Measurements from ENCODE around the gene TRIP12.

The TRIP12 gene

DNA sequence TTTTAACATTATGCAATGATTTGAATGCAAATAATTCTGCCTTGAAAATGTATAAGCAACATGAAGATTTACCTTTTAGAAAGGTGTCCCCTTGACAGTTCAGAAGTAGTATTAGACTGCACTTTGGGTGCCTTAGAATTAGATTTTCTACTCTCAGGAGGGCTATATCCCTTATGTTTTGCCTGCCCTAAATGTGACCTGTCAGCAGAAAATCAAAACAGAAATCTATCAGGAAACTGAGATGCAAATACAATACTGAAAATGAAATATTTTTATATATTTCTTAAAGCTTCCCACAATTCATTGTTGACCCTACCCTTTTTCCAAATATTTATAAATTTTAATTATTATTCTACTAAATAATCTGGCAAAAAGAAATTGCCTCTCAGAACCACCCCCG lies 61.5 kb downstream of the TRIP12 start:
- Histone ChIP-seq H3K27me3 (ENCODE audit: insufficient read depth, poor library complexity, severe bottlenecking) (no peaks in the 10 kb centered on the region), H3K27ac (replicated peaks) (no peak overlapping the region), H3K4me3 (replicated peaks; ENCODE audit: insufficient read depth, low read length) (no peak overlapping the region)
- TF ChIP-seq SPI1 (IDR thresholded peaks at IDR 0.05; ENCODE audit: borderline replicate concordance, low read depth) (no peak), GABPA (IDR thresholded peaks at IDR 0.05; ENCODE audit: low read depth) (no peak), POLR2AphosphoS5 (IDR thresholded peaks at IDR 0.05; ENCODE audit: low read depth) (no peak)
- TF ChIP-seq, protein P1, sequence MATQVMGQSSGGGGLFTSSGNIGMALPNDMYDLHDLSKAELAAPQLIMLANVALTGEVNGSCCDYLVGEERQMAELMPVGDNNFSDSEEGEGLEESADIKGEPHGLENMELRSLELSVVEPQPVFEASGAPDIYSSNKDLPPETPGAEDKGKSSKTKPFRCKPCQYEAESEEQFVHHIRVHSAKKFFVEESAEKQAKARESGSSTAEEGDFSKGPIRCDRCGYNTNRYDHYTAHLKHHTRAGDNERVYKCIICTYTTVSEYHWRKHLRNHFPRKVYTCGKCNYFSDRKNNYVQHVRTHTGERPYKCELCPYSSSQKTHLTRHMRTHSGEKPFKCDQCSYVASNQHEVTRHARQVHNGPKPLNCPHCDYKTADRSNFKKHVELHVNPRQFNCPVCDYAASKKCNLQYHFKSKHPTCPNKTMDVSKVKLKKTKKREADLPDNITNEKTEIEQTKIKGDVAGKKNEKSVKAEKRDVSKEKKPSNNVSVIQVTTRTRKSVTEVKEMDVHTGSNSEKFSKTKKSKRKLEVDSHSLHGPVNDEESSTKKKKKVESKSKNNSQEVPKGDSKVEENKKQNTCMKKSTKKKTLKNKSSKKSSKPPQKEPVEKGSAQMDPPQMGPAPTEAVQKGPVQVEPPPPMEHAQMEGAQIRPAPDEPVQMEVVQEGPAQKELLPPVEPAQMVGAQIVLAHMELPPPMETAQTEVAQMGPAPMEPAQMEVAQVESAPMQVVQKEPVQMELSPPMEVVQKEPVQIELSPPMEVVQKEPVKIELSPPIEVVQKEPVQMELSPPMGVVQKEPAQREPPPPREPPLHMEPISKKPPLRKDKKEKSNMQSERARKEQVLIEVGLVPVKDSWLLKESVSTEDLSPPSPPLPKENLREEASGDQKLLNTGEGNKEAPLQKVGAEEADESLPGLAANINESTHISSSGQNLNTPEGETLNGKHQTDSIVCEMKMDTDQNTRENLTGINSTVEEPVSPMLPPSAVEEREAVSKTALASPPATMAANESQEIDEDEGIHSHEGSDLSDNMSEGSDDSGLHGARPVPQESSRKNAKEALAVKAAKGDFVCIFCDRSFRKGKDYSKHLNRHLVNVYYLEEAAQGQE (IDR thresholded peaks at IDR 0.05; ENCODE audit: insufficient replicate concordance, low read depth) = no peak
- TF ChIP-seq, protein P2, sequence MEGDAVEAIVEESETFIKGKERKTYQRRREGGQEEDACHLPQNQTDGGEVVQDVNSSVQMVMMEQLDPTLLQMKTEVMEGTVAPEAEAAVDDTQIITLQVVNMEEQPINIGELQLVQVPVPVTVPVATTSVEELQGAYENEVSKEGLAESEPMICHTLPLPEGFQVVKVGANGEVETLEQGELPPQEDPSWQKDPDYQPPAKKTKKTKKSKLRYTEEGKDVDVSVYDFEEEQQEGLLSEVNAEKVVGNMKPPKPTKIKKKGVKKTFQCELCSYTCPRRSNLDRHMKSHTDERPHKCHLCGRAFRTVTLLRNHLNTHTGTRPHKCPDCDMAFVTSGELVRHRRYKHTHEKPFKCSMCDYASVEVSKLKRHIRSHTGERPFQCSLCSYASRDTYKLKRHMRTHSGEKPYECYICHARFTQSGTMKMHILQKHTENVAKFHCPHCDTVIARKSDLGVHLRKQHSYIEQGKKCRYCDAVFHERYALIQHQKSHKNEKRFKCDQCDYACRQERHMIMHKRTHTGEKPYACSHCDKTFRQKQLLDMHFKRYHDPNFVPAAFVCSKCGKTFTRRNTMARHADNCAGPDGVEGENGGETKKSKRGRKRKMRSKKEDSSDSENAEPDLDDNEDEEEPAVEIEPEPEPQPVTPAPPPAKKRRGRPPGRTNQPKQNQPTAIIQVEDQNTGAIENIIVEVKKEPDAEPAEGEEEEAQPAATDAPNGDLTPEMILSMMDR (IDR thresholded peaks at IDR 0.05; ENCODE audit: insufficient read depth, low read length) = no peak
- DNase-seq (ENCODE audit: low read depth in 1 of 2, low spot score in 1 of 2) = no peak

DNA sequence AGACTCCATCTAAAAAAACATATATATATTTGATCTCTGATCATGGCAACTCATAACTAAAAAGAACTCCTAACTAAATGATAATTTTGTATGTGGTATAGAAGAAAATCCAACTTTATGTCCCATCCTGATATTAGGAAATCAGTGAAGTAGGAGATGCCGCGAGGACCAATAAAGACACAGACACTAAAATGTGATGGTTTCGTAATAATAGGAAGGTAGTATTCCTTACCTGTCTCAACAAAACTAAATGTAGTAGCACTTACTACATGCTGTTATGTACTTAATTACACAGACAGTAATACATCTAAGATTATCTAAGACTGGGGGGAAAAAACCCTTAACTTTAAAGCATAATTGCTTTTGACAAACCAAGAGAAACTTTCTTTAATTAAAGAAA lies 63.5 kb downstream of the TRIP12 start:
- no peak overlapping the region for H3K27ac ChIP-seq (replicated peaks)
- TF ChIP-seq POLR2AphosphoS5 (IDR thresholded peaks at IDR 0.05; ENCODE audit: low read depth) (no peak), SPI1 (IDR thresholded peaks at IDR 0.05; ENCODE audit: borderline replicate concordance, low read depth) (no peak), GABPA (IDR thresholded peaks at IDR 0.05; ENCODE audit: low read depth) (no peak)
- TF ChIP-seq, protein P1 (IDR thresholded peaks at IDR 0.05; ENCODE audit: insufficient replicate concordance, low read depth) = no peak
- TF ChIP-seq, protein P2 (IDR thresholded peaks at IDR 0.05; ENCODE audit: insufficient read depth, low read length) = no peak
- DNase-seq (ENCODE audit: low read depth in 1 of 2, low spot score in 1 of 2) = no peak
- H3K27me3 ChIP-seq (ENCODE audit: insufficient read depth, poor library complexity, severe bottlenecking) = no peaks in the 10 kb centered on the region
- H3K4me3 ChIP-seq (replicated peaks; ENCODE audit: insufficient read depth, low read length) = no peak overlapping the region

DNA sequence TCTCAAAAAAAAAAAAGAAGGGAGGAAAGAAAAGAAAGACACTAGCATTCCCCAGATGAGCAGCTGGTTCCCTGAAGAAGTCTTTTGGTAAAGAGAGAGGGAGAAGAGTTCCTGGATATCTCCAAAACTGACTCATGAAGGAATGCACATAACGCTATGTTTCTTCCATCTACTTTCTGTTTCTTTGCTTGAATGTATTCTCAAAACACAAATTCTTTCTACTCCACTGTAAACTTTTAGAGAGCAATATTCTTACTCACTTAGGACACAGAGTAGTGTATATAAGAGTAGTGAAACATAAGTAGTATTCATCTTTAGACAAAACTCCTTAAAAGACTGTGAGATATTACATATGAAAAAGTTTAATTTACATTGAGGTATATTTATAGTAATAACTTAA lies 64.2 kb downstream of the TRIP12 start:
- Histone ChIP-seq H3K27me3 (ENCODE audit: insufficient read depth, poor library complexity, severe bottlenecking) (no peaks in the 10 kb centered on the region), H3K27ac (replicated peaks) (no peak overlapping the region), H3K4me3 (replicated peaks; ENCODE audit: insufficient read depth, low read length) (no peak overlapping the region)
- no peak for DNase-seq (ENCODE audit: low read depth in 1 of 2, low spot score in 1 of 2)
- TF ChIP-seq, protein P1 (IDR thresholded peaks at IDR 0.05; ENCODE audit: insufficient replicate concordance, low read depth) = no peak
- TF ChIP-seq POLR2AphosphoS5 (IDR thresholded peaks at IDR 0.05; ENCODE audit: low read depth) (no peak), SPI1 (IDR thresholded peaks at IDR 0.05; ENCODE audit: borderline replicate concordance, low read depth) (no peak)
